ENCODE results near the gene SV2B. TPM values are rescaled to one million over a fixed set of nuclear protein-coding genes. Genes with fewer than 3 reads are reported as not detected.
A peak's percentile ranks its signal among the peaks of the same experiment; 100 is the strongest.

The SV2B gene
- total RNA-seq, 3 donors from 2014 or later: 0.41 to 4.2 (median 0.80) TPM

DNA sequence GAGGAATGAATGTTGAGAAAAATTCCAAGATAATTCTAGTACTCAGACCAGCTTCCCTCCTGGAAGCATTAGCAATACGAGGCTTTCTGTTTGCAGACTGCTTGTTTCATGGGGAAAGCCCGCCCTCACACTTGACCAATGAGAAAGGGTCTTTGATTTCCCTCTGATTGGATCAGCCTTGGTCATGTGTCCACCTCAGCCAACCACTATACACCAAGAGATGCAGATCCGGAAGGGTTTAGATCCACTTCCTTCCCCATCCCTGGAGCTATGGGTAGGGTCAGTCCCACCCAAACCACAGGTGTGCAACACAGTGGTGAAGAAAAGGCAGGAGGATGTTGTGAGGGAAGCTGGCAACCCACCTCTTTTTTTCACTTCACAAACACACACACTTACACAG lies 154.7 kb downstream of the SV2B start:
- H3K36me3 ChIP-seq (ENCODE audit: low read depth): no peaks in the 10 kb centered on the region
- ATAC-seq (no peak), DNase-seq (no peak)
- TF ChIP-seq, protein P1, sequence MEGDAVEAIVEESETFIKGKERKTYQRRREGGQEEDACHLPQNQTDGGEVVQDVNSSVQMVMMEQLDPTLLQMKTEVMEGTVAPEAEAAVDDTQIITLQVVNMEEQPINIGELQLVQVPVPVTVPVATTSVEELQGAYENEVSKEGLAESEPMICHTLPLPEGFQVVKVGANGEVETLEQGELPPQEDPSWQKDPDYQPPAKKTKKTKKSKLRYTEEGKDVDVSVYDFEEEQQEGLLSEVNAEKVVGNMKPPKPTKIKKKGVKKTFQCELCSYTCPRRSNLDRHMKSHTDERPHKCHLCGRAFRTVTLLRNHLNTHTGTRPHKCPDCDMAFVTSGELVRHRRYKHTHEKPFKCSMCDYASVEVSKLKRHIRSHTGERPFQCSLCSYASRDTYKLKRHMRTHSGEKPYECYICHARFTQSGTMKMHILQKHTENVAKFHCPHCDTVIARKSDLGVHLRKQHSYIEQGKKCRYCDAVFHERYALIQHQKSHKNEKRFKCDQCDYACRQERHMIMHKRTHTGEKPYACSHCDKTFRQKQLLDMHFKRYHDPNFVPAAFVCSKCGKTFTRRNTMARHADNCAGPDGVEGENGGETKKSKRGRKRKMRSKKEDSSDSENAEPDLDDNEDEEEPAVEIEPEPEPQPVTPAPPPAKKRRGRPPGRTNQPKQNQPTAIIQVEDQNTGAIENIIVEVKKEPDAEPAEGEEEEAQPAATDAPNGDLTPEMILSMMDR (IDR thresholded peaks at IDR 0.05): no peak
- no peaks in the 10 kb centered on the region for H3K9me3 ChIP-seq
- no peaks in the 10 kb centered on the region for H3K4me1 ChIP-seq (ENCODE audit: low read depth)
- no peak overlapping the region for H3K4me3 ChIP-seq
- intact Hi-C loops (cut with DNase I, micrococcal nuclease): no loop called here

- H3K36me3 ChIP-seq (ENCODE audit: low read depth): no peaks in the 10 kb centered on the region
Observed at GRCh38 chr15:91255670-91256192, 155.7 kb downstream of the SV2B start.

GRCh38 chr15:91257746-91258414 lies 157.8 kb downstream of the SV2B start:
- ATAC-seq (no peak), DNase-seq (no peak)
- Histone ChIP-seq H3K9me3 (no peaks in the 10 kb centered on the region), H3K4me3 (no peak overlapping the region), H3K36me3 (ENCODE audit: low read depth) (no peaks in the 10 kb centered on the region), H3K4me1 (ENCODE audit: low read depth) (no peaks in the 10 kb centered on the region)
- TF ChIP-seq, protein P1 (IDR thresholded peaks at IDR 0.05): no peak
- intact Hi-C loops (cut with DNase I, micrococcal nuclease): no loop called here

More at GRCh38 chr15:91255670-91256192, 155.7 kb downstream of the SV2B start:
- Histone ChIP-seq H3K4me1 (ENCODE audit: low read depth) (no peaks in the 10 kb centered on the region), H3K9me3 (no peaks in the 10 kb centered on the region), H3K4me3 (no peak overlapping the region)
- intact Hi-C loops (cut with DNase I, micrococcal nuclease): no loop called here
- TF ChIP-seq, protein P1 (IDR thresholded peaks at IDR 0.05): no peak
- ATAC-seq (no peak), DNase-seq (no peak)

DNA sequence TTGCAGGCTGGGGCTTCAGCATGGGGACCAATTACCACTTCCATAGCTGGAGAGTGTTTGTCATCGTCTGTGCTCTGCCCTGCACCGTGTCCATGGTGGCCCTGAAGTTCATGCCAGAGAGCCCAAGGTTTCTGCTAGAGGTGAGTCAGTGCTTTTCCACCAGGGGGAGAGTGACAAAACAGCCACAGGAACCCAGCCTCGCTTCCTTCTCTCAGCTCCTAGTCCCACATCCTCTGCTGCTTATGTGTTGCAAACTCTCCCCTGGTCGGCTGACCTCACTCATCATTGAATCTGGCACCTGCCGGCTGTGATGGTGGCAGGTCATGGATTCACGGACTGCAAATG lies 158.3 kb downstream of the SV2B start:
- Histone ChIP-seq H3K4me1 (ENCODE audit: low read depth) (no peaks in the 10 kb centered on the region), H3K36me3 (ENCODE audit: low read depth) (no peaks in the 10 kb centered on the region), H3K9me3 (no peaks in the 10 kb centered on the region), H3K4me3 (no peak overlapping the region)
- TF ChIP-seq, protein P1 (IDR thresholded peaks at IDR 0.05): no peak
- DNase-seq (no peak), ATAC-seq (peak; percentile 40)
- intact Hi-C loops (cut with DNase I, micrococcal nuclease): no loop called here

- Histone ChIP-seq H3K9me3 (no peaks in the 10 kb centered on the region), H3K4me3 (no peak overlapping the region), H3K4me1 (ENCODE audit: low read depth) (no peaks in the 10 kb centered on the region), H3K36me3 (ENCODE audit: low read depth) (no peaks in the 10 kb centered on the region)
- intact Hi-C loops (cut with DNase I, micrococcal nuclease): no loop called here
- ATAC-seq (no peak), DNase-seq (no peak)
- TF ChIP-seq, protein P1 (IDR thresholded peaks at IDR 0.05): no peak
Observed at GRCh38 chr15:91259077-91259476, 159.0 kb downstream of the SV2B start.

Measured in mucosa of descending colon (tissue), 3 donors.